ENCODE measurements around the gene PRKAG2.

The PRKAG2 gene

DNA sequence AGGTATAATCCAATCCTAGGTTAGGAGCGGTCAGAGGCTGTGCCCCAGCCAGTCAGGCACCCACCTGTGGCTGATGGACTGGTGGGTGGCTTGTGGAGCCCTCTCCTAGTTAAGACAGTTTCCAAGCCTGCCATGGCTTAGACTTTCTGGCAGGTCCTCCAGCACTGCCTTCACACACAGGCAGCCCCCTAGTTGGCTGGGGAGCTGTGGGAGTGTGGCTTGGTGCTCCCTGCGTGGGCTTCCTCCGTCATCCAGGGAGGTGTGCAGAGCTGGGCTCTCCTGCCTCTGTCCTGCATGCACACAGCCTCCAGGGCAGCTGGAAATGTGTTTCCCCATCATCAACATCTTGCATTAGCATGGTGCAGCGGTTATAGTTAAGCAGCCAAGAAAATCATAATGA is 273.0 kb downstream of the PRKAG2 start:
- no peak overlapping the region for H3K4me3 ChIP-seq (ENCODE audit: low read depth, low read length)
- TF ChIP-seq, protein P1, sequence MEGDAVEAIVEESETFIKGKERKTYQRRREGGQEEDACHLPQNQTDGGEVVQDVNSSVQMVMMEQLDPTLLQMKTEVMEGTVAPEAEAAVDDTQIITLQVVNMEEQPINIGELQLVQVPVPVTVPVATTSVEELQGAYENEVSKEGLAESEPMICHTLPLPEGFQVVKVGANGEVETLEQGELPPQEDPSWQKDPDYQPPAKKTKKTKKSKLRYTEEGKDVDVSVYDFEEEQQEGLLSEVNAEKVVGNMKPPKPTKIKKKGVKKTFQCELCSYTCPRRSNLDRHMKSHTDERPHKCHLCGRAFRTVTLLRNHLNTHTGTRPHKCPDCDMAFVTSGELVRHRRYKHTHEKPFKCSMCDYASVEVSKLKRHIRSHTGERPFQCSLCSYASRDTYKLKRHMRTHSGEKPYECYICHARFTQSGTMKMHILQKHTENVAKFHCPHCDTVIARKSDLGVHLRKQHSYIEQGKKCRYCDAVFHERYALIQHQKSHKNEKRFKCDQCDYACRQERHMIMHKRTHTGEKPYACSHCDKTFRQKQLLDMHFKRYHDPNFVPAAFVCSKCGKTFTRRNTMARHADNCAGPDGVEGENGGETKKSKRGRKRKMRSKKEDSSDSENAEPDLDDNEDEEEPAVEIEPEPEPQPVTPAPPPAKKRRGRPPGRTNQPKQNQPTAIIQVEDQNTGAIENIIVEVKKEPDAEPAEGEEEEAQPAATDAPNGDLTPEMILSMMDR (IDR thresholded peaks at IDR 0.05; ENCODE audit: insufficient read depth, low read depth, low read length, missing control alignments): no peak
- no peak for DNase-seq (ENCODE audit: low read depth)

DNA sequence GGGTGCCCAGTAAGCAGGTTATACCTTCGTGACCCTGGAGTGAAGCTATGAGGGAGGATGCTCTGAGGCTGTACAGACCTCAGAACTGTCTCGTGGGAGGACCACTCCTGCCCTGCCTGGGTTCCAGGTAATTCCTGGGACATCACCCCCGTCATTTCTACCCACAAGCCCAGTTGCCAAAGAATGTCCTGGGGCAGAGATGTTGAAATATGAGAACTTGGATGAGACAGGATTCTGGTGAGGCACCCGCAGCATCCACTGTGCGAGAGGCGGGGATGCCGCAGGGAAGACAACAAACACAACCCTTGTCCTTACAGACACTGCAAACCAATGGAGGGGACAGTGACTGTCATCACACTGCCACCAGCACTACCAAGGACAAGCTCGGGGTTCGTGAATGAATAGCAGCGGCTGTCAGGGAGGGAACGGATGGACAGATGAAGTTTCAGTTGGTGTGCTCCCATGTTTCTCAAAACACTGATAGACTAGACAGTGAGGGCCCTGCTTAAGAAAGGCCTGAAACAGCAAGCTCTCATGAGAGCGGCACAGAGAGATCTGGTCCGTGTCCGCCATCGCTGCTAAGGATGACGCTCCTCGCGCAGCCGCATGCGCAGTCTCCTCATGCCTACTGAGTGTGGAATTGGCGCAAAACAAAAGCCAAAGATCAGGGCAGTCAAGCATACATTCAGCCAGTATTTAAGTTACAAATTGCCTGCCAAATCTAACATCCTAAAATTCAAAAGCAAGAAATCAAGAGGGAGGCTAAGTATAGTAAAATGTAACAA is 275.2 kb downstream of the PRKAG2 start:
- TF ChIP-seq, protein P1 (IDR thresholded peaks at IDR 0.05; ENCODE audit: insufficient read depth, low read depth, low read length, missing control alignments): no peak
- H3K4me3 ChIP-seq (ENCODE audit: low read depth, low read length): no peak overlapping the region
- no peak for DNase-seq (ENCODE audit: low read depth)

DNA sequence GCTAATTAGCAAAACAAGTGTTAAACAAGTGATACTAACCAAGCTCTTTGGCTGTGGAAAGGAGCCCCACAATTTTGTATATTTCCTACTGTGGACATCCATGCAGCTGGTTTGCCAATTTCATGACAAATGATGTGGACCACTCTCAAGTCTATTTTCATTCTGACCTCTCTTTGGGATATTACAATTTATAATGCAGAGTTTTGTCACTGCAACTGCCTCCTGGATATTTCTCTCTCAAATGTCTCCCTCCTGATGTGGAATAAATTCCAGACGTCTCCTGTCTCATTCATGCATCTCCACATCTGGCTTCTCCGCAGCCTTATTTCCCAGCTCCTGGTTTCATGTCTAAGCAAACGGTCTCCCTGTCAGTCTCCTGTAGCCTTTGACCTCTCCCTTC is 276.6 kb downstream of the PRKAG2 start:
- DNase-seq (ENCODE audit: low read depth): no peak
- TF ChIP-seq, protein P1 (IDR thresholded peaks at IDR 0.05; ENCODE audit: insufficient read depth, low read depth, low read length, missing control alignments): no peak
- H3K4me3 ChIP-seq (ENCODE audit: low read depth, low read length): no peak overlapping the region

DNA sequence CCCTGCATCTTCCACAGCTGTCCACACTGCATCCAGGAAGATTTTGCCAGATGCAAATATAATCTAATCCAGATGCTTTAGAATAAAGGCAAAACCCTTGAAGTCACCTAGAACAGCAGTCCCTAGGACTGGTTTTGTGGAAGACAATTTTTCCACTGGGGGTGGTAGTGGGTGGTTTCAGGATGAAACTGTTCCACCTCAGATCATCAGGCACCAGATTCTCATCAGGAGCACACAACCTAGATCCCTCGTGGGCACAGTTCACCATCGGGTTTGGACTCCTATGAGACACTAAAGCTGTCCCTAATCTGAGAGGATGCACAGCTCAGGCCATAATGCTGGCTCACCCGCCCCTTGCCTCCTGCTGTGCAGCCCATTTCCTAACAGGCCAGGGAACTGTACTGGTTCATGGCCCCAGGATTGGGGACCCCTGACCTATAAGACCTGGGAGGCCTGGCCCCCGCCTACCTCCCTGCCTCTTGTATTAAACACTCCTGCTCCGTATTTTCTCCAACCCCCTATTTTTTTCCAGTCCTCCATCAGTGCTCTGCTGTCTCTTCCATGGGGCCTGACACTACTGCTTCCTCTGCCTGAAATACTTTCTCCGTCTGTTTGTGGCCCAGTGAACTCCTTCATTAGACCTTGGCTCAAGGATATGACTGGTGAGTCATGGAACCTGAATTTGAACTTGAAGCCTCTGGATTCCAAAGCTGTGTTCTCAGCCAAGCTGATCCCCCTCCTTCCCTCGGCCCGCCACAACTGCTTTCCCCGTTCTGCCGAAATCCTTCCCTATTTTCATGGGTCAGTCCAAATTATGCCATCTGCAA is 277.3 kb downstream of the PRKAG2 start:
- TF ChIP-seq, protein P1 (IDR thresholded peaks at IDR 0.05; ENCODE audit: insufficient read depth, low read depth, low read length, missing control alignments): no peak
- no peak overlapping the region for H3K4me3 ChIP-seq (ENCODE audit: low read depth, low read length)
- DNase-seq (ENCODE audit: low read depth): no peak

DNA sequence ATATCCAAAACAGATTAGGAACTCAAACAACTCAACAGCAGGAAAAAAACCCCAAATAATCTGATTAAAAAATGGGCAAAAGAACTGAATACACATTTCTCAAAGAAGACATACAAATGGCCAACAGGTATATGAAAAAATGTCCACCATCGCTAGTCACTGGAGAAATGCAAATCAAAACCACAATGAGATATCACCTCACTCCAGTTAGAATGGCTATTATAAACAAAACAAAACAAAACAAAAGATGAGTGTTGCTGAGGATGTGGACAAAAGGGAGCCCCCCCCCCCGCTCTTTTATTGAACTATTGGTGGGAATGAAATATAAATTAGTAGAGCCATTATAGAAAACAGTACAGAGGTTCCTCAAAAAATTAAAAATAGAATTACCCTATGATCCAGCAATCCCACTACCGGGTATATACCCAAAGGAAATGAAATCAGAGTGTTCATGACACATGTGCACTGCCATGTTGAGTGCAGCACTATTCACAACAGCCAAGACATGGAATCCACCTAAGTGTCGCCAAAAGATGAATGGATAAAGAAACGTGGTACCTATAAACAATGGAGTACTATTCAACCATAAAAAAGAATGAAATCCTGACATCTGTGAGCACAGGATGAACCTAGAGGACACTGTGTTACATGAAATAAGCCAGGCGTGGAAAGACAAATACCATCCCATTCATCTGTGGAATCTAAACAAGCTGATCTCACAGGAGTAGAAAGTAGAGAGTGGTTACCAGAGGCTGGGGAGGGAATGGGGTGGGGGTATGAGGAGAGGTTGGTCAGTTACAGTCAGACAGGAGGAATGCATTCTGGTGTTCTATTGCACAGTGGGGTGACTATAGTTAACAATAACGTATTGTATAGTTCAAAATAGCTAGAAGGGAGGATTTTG is 279.1 kb downstream of the PRKAG2 start:
- TF ChIP-seq, protein P1 (IDR thresholded peaks at IDR 0.05; ENCODE audit: insufficient read depth, low read depth, low read length, missing control alignments): no peak
- no peak for DNase-seq (ENCODE audit: low read depth)
- H3K4me3 ChIP-seq (ENCODE audit: low read depth, low read length): no peak overlapping the region

DNA sequence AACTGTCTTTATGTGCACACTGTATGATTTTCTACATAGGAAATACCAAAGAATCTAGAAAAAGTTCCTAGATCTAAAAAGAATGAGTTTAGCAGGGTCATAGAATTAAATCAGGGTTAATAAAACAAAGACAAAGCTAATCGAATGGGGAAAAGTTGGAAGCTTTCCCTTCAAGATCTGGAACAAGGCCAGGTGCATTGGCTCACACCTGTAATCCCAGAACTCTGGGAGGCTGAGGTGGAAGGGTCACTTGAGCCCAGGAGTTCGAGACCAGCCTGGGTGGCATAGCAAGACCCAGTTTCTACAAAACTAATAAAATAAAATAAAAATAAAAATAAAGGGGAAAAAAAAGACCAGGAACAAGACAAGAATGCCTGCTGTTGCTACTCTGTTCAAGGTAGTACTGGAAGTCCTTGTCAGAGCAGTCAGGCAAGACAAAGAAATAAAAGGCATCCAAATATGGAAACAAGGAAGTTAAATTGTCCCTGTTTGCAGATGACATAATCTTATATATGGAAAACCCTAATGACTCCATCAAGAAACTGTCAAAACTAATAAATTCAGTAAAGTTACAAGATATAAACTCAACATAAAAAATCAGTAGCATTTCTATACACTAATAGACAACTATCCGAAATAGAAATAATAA is 281.1 kb downstream of the PRKAG2 start:
- H3K4me3 ChIP-seq (ENCODE audit: low read depth, low read length): no peak overlapping the region
- TF ChIP-seq, protein P1 (IDR thresholded peaks at IDR 0.05; ENCODE audit: insufficient read depth, low read depth, low read length, missing control alignments): no peak
- DNase-seq (ENCODE audit: low read depth): no peak
